ENCODE results near the gene TEAD3.

TEAD3 gene

GRCh38 chr6:35512006-35512405, 15.1 kb upstream of the TEAD3 start:
- DNase-seq, result no peak

- no peak for DNase-seq
These were observed 14.7 kb upstream of the TEAD3 start for GRCh38 chr6:35511562-35511941.

GRCh38 chr6:35510916-35511561, 14.2 kb upstream of the TEAD3 start:
- DNase-seq, result no peak

GRCh38 chr6:35508542-35508941, 11.7 kb upstream of the TEAD3 start:
- DNase-seq, result no peak

- no peak for DNase-seq
These were observed 11.1 kb upstream of the TEAD3 start for GRCh38 chr6:35508027-35508426.

GRCh38 chr6:35507221-35507620, 10.3 kb upstream of the TEAD3 start:
- DNase-seq, result no peak

- DNase-seq, result no peak
These were observed 9.7 kb upstream of the TEAD3 start for GRCh38 chr6:35506536-35506935.

GRCh38 chr6:35505999-35506412, 9.1 kb upstream of the TEAD3 start:
- no peak for DNase-seq

GRCh38 chr6:35503534-35503933, 6.7 kb upstream of the TEAD3 start:
- no peak for DNase-seq

- no peak for DNase-seq
These were observed 4.9 kb upstream of the TEAD3 start for GRCh38 chr6:35501784-35502183.

GRCh38 chr6:35500782-35501181, 3.9 kb upstream of the TEAD3 start:
- DNase-seq, result no peak

GRCh38 chr6:35499372-35499771, 2.5 kb upstream of the TEAD3 start:
- no peak for DNase-seq

- DNase-seq, result no peak
These were observed 1.7 kb upstream of the TEAD3 start for GRCh38 chr6:35498422-35499067.

- DNase-seq, result peak in 4 of 6 experiments; percentile 22 to 47 (median 41)
These were observed 917 bp upstream of the TEAD3 start for GRCh38 chr6:35497571-35498421.

- peak in 1 of 6 experiments; percentile 31 for DNase-seq
These were observed 641 bp downstream of the TEAD3 start for GRCh38 chr6:35496036-35496840.

GRCh38 chr6:35495258-35496035, 1.4 kb downstream of the TEAD3 start:
- no peak for DNase-seq

- DNase-seq, result no peak
These were observed 2.7 kb downstream of the TEAD3 start for GRCh38 chr6:35494161-35494563.

GRCh38 chr6:35493307-35493983, 3.4 kb downstream of the TEAD3 start:
- DNase-seq, result no peak

GRCh38 chr6:35492974-35493284, 4.0 kb downstream of the TEAD3 start:
- no peak for DNase-seq

GRCh38 chr6:35492258-35492973, 4.5 kb downstream of the TEAD3 start:
- no peak for DNase-seq
